SK-N-SH (cell line): ENCODE data around the gene NAV1. TPM values are rescaled to one million over a fixed set of nuclear protein-coding genes. Genes with fewer than 3 reads are reported as not detected.

Experiments used
- CTCF ChIP-seq: fragments of 200-600 bp; sonication (generic); IDR thresholded peaks from 2 replicates; pipeline ENCODE4 v1.6.1; 2017; ENCODE audit warnings: antibody characterized with exemption, mild to moderate bottlenecking, moderate library complexity
- FOSL2 ChIP-seq: IDR thresholded peaks from 2 replicates; pipeline ENCODE4 v1.4.0; 2012; ENCODE audit warnings: low read depth, mild to moderate bottlenecking, moderate library complexity, borderline replicate concordance
- FOXM1 ChIP-seq: IDR thresholded peaks from 2 replicates; pipeline ENCODE4 v1.4.0; 2012; ENCODE audit warnings: low read depth, mild to moderate bottlenecking
- GATA2 ChIP-seq: sonication (generic); formaldehyde crosslinking; IDR thresholded peaks from 2 replicates; pipeline ENCODE4 v1.5.0; 2020; ENCODE audit warnings: mild to moderate bottlenecking, missing genetic modification reagents
- JUND ChIP-seq: IDR thresholded peaks from 2 replicates; pipeline ENCODE4 v1.4.0; 2012
- NFIC ChIP-seq: IDR thresholded peaks from 2 replicates; pipeline ENCODE4 v1.4.0; 2012; ENCODE audit warnings: borderline replicate concordance
- POLR2AphosphoS5 ChIP-seq: IDR thresholded peaks from 2 replicates; pipeline ENCODE4 v1.6.1; 2012; ENCODE audit warnings: low read depth, low read length
- RAD21 ChIP-seq: IDR thresholded peaks from 2 replicates; pipeline ENCODE4 v1.6.1; 2012; ENCODE audit warnings: mild to moderate bottlenecking, low read length
- RFX5 ChIP-seq: IDR thresholded peaks from 2 replicates; pipeline ENCODE4 v1.6.1; 2012; ENCODE audit warnings: mild to moderate bottlenecking, improper control_type of control experiment, low read length
- RXRA ChIP-seq: IDR thresholded peaks from 2 replicates; pipeline ENCODE4 v1.4.0; 2012; ENCODE audit warnings: low read depth, mild to moderate bottlenecking, borderline replicate concordance
- SIN3A ChIP-seq: IDR thresholded peaks from 2 replicates; pipeline ENCODE4 v1.6.1; 2012; ENCODE audit warnings: low read depth, mild to moderate bottlenecking, low read length, moderate library complexity, borderline replicate concordance
- TCF12 ChIP-seq: IDR thresholded peaks from 2 replicates; pipeline ENCODE4 v1.4.0; 2012
- TEAD4 ChIP-seq: IDR thresholded peaks from 2 replicates; pipeline ENCODE4 v1.4.0; 2012; ENCODE audit warnings: mild to moderate bottlenecking, borderline replicate concordance; ENCODE audit not compliant: insufficient read depth
- USF2 ChIP-seq: fragments of 150-350 bp; IDR thresholded peaks from 2 replicates; pipeline ENCODE4 v1.6.1; 2017; ENCODE audit warnings: antibody characterized with exemption, low read length, low read depth, borderline replicate concordance
- polyA plus RNA-seq, 3 experiments: library from polyadenylated mRNA; depleted of rRNA; stranded (reverse); fragments of >200 nt; gene quantifications; 2 replicates each; pipeline ENCODE4 v1.2.3, GENCODE V29; 2012
- TF ChIP-seq, protein P1 (sequence below): IDR thresholded peaks from 2 replicates; pipeline ENCODE4 v1.6.1; 2012; ENCODE audit warnings: mild to moderate bottlenecking, low read depth, low read length, moderate library complexity
- TF ChIP-seq, protein P2 (sequence below): IDR thresholded peaks from 2 replicates; pipeline ENCODE4 v1.4.0; 2012; ENCODE audit warnings: low read depth, borderline replicate concordance
- TF ChIP-seq, protein P3 (sequence below): IDR thresholded peaks from 2 replicates; pipeline ENCODE4 v1.4.0; 2012; ENCODE audit warnings: low read depth
- TF ChIP-seq, protein P4 (sequence below): fragments of 150-350 bp; IDR thresholded peaks from 2 replicates; pipeline ENCODE4 v1.6.1; 2016; ENCODE audit warnings: mild to moderate bottlenecking, low read depth, low read length

The NAV1 gene
- polyA plus RNA-seq, 1 of the 3 experiments (the other 2 are of a cell fraction) = 16.1 TPM

DNA sequence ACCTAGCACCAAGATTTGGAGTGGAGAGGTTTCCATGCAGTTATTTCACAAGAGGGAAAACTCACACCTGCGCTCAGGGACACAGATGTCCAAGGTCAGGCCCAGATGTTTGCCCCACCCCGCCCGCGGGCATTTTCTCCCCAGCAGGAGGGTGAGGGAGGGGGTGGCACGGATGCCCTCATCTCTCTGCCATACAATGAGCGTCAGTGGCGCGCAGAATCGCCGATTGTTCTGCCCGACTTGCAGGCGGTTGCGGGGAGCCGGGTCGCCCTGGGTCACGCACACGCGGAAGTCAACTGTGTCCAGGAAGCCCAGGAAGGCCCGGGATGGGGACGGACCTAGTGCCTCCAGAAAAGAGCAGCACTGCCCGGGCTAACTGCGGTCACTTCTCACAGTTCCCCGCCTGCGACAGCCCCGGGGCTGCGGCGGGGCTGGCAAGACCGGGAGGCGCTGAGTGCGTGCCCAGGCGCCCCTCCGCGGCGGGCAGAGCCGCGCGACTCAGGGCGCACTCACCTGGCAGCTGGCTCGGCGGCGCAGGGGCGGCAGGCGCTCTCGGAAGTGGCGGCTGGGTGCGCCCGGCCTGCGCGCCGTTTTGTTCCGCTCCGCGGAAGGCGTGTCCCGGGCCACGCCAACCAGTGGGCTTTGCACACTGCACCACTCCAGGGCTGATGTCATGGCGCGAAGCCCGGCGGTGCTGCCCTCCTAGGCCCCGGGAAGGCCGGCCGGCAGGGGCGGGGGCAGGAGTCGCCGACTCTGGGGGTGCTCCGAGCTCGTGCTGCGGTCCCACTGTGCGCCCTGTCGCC lies 32.2 kb upstream of the NAV1 start, which contains the start of gene CSRP1 (continued):
- TF ChIP-seq, protein P1, sequence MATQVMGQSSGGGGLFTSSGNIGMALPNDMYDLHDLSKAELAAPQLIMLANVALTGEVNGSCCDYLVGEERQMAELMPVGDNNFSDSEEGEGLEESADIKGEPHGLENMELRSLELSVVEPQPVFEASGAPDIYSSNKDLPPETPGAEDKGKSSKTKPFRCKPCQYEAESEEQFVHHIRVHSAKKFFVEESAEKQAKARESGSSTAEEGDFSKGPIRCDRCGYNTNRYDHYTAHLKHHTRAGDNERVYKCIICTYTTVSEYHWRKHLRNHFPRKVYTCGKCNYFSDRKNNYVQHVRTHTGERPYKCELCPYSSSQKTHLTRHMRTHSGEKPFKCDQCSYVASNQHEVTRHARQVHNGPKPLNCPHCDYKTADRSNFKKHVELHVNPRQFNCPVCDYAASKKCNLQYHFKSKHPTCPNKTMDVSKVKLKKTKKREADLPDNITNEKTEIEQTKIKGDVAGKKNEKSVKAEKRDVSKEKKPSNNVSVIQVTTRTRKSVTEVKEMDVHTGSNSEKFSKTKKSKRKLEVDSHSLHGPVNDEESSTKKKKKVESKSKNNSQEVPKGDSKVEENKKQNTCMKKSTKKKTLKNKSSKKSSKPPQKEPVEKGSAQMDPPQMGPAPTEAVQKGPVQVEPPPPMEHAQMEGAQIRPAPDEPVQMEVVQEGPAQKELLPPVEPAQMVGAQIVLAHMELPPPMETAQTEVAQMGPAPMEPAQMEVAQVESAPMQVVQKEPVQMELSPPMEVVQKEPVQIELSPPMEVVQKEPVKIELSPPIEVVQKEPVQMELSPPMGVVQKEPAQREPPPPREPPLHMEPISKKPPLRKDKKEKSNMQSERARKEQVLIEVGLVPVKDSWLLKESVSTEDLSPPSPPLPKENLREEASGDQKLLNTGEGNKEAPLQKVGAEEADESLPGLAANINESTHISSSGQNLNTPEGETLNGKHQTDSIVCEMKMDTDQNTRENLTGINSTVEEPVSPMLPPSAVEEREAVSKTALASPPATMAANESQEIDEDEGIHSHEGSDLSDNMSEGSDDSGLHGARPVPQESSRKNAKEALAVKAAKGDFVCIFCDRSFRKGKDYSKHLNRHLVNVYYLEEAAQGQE = no peak
- TF ChIP-seq, protein P2, sequence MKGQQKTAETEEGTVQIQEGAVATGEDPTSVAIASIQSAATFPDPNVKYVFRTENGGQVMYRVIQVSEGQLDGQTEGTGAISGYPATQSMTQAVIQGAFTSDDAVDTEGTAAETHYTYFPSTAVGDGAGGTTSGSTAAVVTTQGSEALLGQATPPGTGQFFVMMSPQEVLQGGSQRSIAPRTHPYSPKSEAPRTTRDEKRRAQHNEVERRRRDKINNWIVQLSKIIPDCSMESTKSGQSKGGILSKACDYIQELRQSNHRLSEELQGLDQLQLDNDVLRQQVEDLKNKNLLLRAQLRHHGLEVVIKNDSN = no peak
- TF ChIP-seq USF2 = no peak
- TF ChIP-seq RFX5 = no peak
- TF ChIP-seq NFIC = no peak
- no peak for TF ChIP-seq GATA2
- peak; percentile 10; the same call in 1 of the 2 replicates for TF ChIP-seq RXRA
- TF ChIP-seq, protein P3, sequence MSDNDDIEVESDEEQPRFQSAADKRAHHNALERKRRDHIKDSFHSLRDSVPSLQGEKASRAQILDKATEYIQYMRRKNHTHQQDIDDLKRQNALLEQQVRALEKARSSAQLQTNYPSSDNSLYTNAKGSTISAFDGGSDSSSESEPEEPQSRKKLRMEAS = peak; percentile 75; the same call in 1 of the 2 replicates
- TF ChIP-seq FOXM1 = no peak
- TF ChIP-seq JUND = no peak
- TF ChIP-seq FOSL2 = no peak
- peak; percentile 82 for TF ChIP-seq POLR2AphosphoS5
- TF ChIP-seq, protein P4, sequence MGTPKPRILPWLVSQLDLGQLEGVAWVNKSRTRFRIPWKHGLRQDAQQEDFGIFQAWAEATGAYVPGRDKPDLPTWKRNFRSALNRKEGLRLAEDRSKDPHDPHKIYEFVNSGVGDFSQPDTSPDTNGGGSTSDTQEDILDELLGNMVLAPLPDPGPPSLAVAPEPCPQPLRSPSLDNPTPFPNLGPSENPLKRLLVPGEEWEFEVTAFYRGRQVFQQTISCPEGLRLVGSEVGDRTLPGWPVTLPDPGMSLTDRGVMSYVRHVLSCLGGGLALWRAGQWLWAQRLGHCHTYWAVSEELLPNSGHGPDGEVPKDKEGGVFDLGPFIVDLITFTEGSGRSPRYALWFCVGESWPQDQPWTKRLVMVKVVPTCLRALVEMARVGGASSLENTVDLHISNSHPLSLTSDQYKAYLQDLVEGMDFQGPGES = no peak
- no peak for TF ChIP-seq RAD21
- no peak for TF ChIP-seq TEAD4
- TF ChIP-seq SIN3A = peak; percentile 63; the same call in 1 of the 2 replicates
- TF ChIP-seq TCF12 = no peak
- no peak for TF ChIP-seq CTCF
